ENCODE data around the gene NFATC2.
A peak's percentile ranks its signal among the peaks of the same experiment; 100 is the strongest.
"Not testable (repeated sequence)": the region's sequence is repeated elsewhere in the genome, so short reads cannot be mapped to it uniquely, and the experiment has no call there.

Gene NFATC2

GRCh38 chr20:51494241-51495110, 48.0 kb downstream of the NFATC2 start:
- no peak for DNase-seq (ENCODE audit: low read depth)

GRCh38 chr20:51493346-51493791, 49.1 kb downstream of the NFATC2 start:
- no peak for DNase-seq (ENCODE audit: low read depth)

- no peak for DNase-seq (ENCODE audit: low read depth)
Measured at GRCh38 chr20:51492167-51493092, 50.1 kb downstream of the NFATC2 start.

- no peak for DNase-seq (ENCODE audit: low read depth)
Measured at GRCh38 chr20:51491393-51491792, 51.1 kb downstream of the NFATC2 start.

- no peak for DNase-seq (ENCODE audit: low read depth)
Measured at GRCh38 chr20:51490635-51491034, 51.9 kb downstream of the NFATC2 start.

- DNase-seq (ENCODE audit: low read depth) = no peak
Measured at GRCh38 chr20:51489611-51490010, 52.9 kb downstream of the NFATC2 start.

- DNase-seq (ENCODE audit: low read depth) = no peak
Measured at GRCh38 chr20:51488331-51488730, 54.2 kb downstream of the NFATC2 start.

- no peak for DNase-seq (ENCODE audit: low read depth)
Measured at GRCh38 chr20:51487565-51488268, 54.8 kb downstream of the NFATC2 start.

- DNase-seq (ENCODE audit: low read depth) = no peak
Measured at GRCh38 chr20:51487076-51487475, 55.4 kb downstream of the NFATC2 start.

GRCh38 chr20:51486197-51487005, 56.1 kb downstream of the NFATC2 start:
- DNase-seq (ENCODE audit: low read depth) = no peak

GRCh38 chr20:51484831-51485230, 57.7 kb downstream of the NFATC2 start:
- DNase-seq (ENCODE audit: low read depth) = no peak

GRCh38 chr20:51484141-51484815, 58.2 kb downstream of the NFATC2 start:
- no peak for DNase-seq (ENCODE audit: low read depth)

- no peak for DNase-seq (ENCODE audit: low read depth)
Measured at GRCh38 chr20:51482836-51483473, 59.6 kb downstream of the NFATC2 start.

- DNase-seq (ENCODE audit: low read depth) = peak; percentile 31
Measured at GRCh38 chr20:51481341-51481914, 61.1 kb downstream of the NFATC2 start.

GRCh38 chr20:51480507-51481270, 61.8 kb downstream of the NFATC2 start:
- no peak for DNase-seq (ENCODE audit: low read depth)

- DNase-seq (ENCODE audit: low read depth) = not testable (repeated sequence)
Measured at GRCh38 chr20:51476106-51476505, 66.4 kb downstream of the NFATC2 start.

- no peak for DNase-seq (ENCODE audit: low read depth)
Measured at GRCh38 chr20:51473771-51474170, 68.7 kb downstream of the NFATC2 start.

- DNase-seq (ENCODE audit: low read depth) = no peak
Measured at GRCh38 chr20:51473256-51473655, 69.3 kb downstream of the NFATC2 start.

GRCh38 chr20:51470907-51471411, 71.6 kb downstream of the NFATC2 start:
- no peak for DNase-seq (ENCODE audit: low read depth)
